Epidermal melanocyte (primary cell): ENCODE results near the gene DDA1.
A peak's percentile ranks its signal among the peaks of the same experiment; 100 is the strongest.
"Not testable (repeated sequence)": the region's sequence is repeated elsewhere in the genome, so short reads cannot be mapped to it uniquely, and the experiment has no call there.

Source experiments
- DNase-seq: peaks from one replicate; pipeline ENCODE4 v3.0.0; 2011; ENCODE audit warnings: low spot score; ENCODE audit not compliant: insufficient read length

Gene DDA1

GRCh38 chr19:17286752-17287151, 22.6 kb upstream of the DDA1 start:
- no peak for DNase-seq

- peak; percentile 94 for DNase-seq
These were observed 19.9 kb upstream of the DDA1 start for GRCh38 chr19:17289489-17289888.

GRCh38 chr19:17292301-17293074, 16.9 kb upstream of the DDA1 start:
- peak; percentile 99 for DNase-seq

- no peak for DNase-seq
These were observed 15.8 kb upstream of the DDA1 start for GRCh38 chr19:17293605-17294004.

- no peak for DNase-seq
These were observed 15.1 kb upstream of the DDA1 start for GRCh38 chr19:17294051-17294891.

- not testable (repeated sequence) for DNase-seq
These were observed 13.8 kb upstream of the DDA1 start for GRCh38 chr19:17295551-17295950.

- DNase-seq: no peak
These were observed 13.1 kb upstream of the DDA1 start for GRCh38 chr19:17296273-17296672.

- no peak for DNase-seq
These were observed 12.4 kb upstream of the DDA1 start for GRCh38 chr19:17296976-17297375.

- no peak for DNase-seq
These were observed 8.3 kb upstream of the DDA1 start for GRCh38 chr19:17300992-17301619.

- no peak for DNase-seq
These were observed 6.8 kb upstream of the DDA1 start for GRCh38 chr19:17302391-17303166.

- DNase-seq: peak; percentile 98
These were observed 6.0 kb upstream of the DDA1 start, which contains the start of gene ABHD8 for GRCh38 chr19:17303167-17303939. Gene ABHD8 (minus strand): TSS chr19:17303425. CDS start chr19:17301616, 1,809 bp downstream.

GRCh38 chr19:17303940-17304267, 5.5 kb upstream of the DDA1 start:
- DNase-seq: no peak

GRCh38 chr19:17304386-17305215, 4.8 kb upstream of the DDA1 start:
- no peak for DNase-seq

- no peak for DNase-seq
These were observed 4.2 kb upstream of the DDA1 start for GRCh38 chr19:17305216-17305516.

GRCh38 chr19:17305517-17306284, 3.7 kb upstream of the DDA1 start, which contains the start of gene MRPL34:
Gene MRPL34 (plus strand): TSS chr19:17305872. CDS start chr19:17305893, 21 bp downstream.
- peak; percentile 84 for DNase-seq

- no peak for DNase-seq
These were observed 3.1 kb upstream of the DDA1 start for GRCh38 chr19:17306285-17306714.

GRCh38 chr19:17307876-17308377, 1.4 kb upstream of the DDA1 start:
- DNase-seq: no peak

- DNase-seq: no peak
These were observed 650 bp downstream of the DDA1 start for GRCh38 chr19:17309965-17310461.
